ENCODE results near the gene GALNT9. TPM values are rescaled to one million over a fixed set of nuclear protein-coding genes. Genes with fewer than 3 reads are reported as not detected.
"Not testable (repeated sequence)": the region's sequence is repeated elsewhere in the genome, so short reads cannot be mapped to it uniquely, and the experiment has no call there.

Gene GALNT9
- polyA plus RNA-seq, 1 of the 3 experiments (the other 2 are of a cell fraction) = not detected

DNA sequence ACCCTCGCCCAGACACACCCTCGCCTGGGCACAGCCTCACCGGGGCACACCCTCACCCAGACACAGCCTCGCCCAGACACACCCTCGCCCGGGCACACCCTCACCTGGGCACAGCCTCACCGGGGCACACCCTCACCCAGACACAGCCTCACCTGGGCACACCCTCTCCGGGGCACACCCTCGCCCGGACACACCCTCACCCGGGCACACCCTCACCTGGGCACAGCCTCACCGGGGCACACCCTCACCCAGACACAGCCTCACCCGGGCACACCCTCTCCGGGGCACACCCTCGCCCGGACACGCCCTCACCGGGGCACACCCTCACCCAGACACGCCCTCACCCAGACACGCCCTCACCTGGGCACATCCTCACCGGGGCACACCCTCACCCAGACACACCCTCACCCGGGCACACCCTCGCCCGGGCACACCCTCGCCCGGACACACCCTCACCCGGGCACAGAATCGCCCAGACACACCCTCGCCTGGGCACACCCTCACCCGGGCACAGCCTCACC lies 25.5 kb downstream of the GALNT9 start:
- H3K27ac ChIP-seq (ENCODE audit: low read depth in 2 of 2, low read length in 1 of 2); H2AFZ ChIP-seq (ENCODE audit: low read depth); H3K36me3 ChIP-seq (replicated peaks in 1 of 2; ENCODE audit: control insufficient read depth in 1 of 2, insufficient read depth in 2 of 2, low read length in 1 of 2); H3F3A ChIP-seq (replicated peaks; ENCODE audit: insufficient read depth); H3K79me2 ChIP-seq (ENCODE audit: insufficient read depth); H4K20me1 ChIP-seq (ENCODE audit: insufficient read depth); H3K9ac ChIP-seq; DNase-seq; POLR2A ChIA-PET; CTCF ChIA-PET; H3K9me3 ChIP-seq; H3K4me3 ChIP-seq (ENCODE audit: low read depth in 2 of 2, low read length in 1 of 2); H3K4me2 ChIP-seq; H3K9me2 ChIP-seq; H3K4me1 ChIP-seq (ENCODE audit: control insufficient read depth in 1 of 2, insufficient read depth in 2 of 2, low read depth in 1 of 2, low read length in 1 of 2): not testable (repeated sequence)
- WGBS (ENCODE audit: low lambda C conversion rate) = no CpG with 5 or more reads among the region's 30 CpGs
- H3K27me3 ChIP-seq (ENCODE audit: insufficient read depth) = peaks cover 53% of the 10 kb centered on the region

DNA sequence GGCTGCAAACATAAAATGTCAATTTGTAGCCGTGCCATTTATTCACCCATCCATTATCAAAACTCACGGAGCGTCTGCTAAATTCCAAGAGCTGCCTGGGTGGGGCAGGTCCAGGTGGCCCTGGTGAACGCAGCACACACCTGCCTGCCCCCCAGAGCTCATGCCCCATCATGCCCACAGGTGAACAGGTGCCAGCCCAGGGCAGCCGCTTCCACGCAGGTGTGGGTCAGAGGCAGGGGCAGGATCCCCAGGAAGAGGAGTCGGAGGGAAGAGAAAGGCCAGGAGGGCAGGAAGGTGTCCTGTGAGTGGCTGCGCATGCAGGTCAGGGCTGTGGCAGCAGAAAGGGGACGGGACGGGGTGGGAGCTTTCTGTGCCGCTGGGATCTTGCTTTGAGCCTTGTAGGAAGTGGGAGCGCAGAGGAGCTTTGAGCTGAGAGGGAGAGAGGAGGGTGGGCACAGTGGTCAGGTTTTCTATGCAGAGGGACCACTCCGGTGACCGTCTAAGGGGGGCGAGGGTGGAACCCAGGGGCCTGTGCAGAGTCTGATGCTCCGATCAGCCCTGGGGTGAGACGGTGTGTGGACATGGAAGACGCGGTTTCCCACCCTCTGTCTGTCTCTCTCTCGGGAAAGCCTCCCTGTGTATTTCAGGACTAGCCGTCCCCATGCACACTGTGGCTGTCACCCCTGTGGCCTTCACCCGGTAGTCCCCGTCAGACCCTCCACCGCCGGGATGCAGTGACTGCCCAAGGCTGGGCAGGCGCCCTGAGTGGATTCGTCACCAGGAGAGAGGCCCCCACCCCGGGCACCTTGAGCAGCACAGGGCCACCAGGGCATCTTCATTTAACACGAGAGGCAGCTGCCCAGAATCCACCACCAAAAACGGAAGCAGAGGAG lies 26.7 kb downstream of the GALNT9 start:
- Histone ChIP-seq H3K4me2 (no peak overlapping the region), H3K9me2 (no peaks in the 10 kb centered on the region), H3F3A (replicated peaks; ENCODE audit: insufficient read depth) (no peaks in the 10 kb centered on the region), H3K27ac (ENCODE audit: low read depth in 2 of 2, low read length in 1 of 2) (no peak overlapping the region), H3K79me2 (ENCODE audit: insufficient read depth) (no peaks in the 10 kb centered on the region), H3K9ac (no peak overlapping the region), H3K9me3 (no peaks in the 10 kb centered on the region), H2AFZ (ENCODE audit: low read depth) (no peak overlapping the region), H3K36me3 (replicated peaks in 1 of 2; ENCODE audit: control insufficient read depth in 1 of 2, insufficient read depth in 2 of 2, low read length in 1 of 2) (no peaks in the 10 kb centered on the region), H3K27me3 (ENCODE audit: insufficient read depth) (peaks cover 43% of the 10 kb centered on the region), H3K4me1 (ENCODE audit: control insufficient read depth in 1 of 2, insufficient read depth in 2 of 2, low read depth in 1 of 2, low read length in 1 of 2) (no peaks in the 10 kb centered on the region), H4K20me1 (ENCODE audit: insufficient read depth) (no peaks in the 10 kb centered on the region), H3K4me3 (ENCODE audit: low read depth in 2 of 2, low read length in 1 of 2) (no peak overlapping the region)
- CTCF ChIA-PET = no interaction called here
- POLR2A ChIA-PET = no interaction called here
- no peak for DNase-seq
- WGBS (ENCODE audit: low lambda C conversion rate) = 9% methylated on average over 24 of the region's 30 CpGs
- TF ChIP-seq, protein P1, sequence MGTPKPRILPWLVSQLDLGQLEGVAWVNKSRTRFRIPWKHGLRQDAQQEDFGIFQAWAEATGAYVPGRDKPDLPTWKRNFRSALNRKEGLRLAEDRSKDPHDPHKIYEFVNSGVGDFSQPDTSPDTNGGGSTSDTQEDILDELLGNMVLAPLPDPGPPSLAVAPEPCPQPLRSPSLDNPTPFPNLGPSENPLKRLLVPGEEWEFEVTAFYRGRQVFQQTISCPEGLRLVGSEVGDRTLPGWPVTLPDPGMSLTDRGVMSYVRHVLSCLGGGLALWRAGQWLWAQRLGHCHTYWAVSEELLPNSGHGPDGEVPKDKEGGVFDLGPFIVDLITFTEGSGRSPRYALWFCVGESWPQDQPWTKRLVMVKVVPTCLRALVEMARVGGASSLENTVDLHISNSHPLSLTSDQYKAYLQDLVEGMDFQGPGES (IDR thresholded peaks at IDR 0.05; ENCODE audit: low read depth, low read length) = no peak
- TF ChIP-seq FOSL2 (IDR thresholded peaks at IDR 0.05; ENCODE audit: borderline replicate concordance, low read depth) = no peak
- TF ChIP-seq, protein P2, sequence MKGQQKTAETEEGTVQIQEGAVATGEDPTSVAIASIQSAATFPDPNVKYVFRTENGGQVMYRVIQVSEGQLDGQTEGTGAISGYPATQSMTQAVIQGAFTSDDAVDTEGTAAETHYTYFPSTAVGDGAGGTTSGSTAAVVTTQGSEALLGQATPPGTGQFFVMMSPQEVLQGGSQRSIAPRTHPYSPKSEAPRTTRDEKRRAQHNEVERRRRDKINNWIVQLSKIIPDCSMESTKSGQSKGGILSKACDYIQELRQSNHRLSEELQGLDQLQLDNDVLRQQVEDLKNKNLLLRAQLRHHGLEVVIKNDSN (IDR thresholded peaks at IDR 0.05; ENCODE audit: borderline replicate concordance, low read depth) = no peak
- TF ChIP-seq SMC3 (IDR thresholded peaks at IDR 0.05; ENCODE audit: low read depth, low read length) = no peak
- TF ChIP-seq, protein P3, sequence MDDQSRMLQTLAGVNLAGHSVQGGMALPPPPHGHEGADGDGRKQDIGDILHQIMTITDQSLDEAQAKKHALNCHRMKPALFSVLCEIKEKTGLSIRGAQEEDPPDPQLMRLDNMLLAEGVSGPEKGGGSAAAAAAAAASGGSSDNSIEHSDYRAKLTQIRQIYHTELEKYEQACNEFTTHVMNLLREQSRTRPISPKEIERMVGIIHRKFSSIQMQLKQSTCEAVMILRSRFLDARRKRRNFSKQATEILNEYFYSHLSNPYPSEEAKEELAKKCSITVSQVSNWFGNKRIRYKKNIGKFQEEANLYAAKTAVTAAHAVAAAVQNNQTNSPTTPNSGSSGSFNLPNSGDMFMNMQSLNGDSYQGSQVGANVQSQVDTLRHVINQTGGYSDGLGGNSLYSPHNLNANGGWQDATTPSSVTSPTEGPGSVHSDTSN (IDR thresholded peaks at IDR 0.05) = no peak
- TF ChIP-seq POLR2AphosphoS5 (IDR thresholded peaks at IDR 0.05; ENCODE audit: low read depth, low read length) = no peak
- TF ChIP-seq SIN3A (IDR thresholded peaks at IDR 0.05; ENCODE audit: borderline replicate concordance, low read depth, low read length) = no peak
- TF ChIP-seq JUND (IDR thresholded peaks at IDR 0.05) = no peak
- TF ChIP-seq MEF2A (IDR thresholded peaks at IDR 0.05; ENCODE audit: borderline replicate concordance, low read depth) = no peak
- no peak for TF ChIP-seq GATA2 (CRISPR knock-in tag; IDR thresholded peaks at IDR 0.05)
- no peak for TF ChIP-seq RAD21 (IDR thresholded peaks at IDR 0.05; ENCODE audit: low read length)
- no peak for TF ChIP-seq EZH2phosphoT487 (IDR thresholded peaks at IDR 0.05; ENCODE audit: borderline replicate concordance, low read depth)
- TF ChIP-seq RFX5 (IDR thresholded peaks at IDR 0.05; ENCODE audit: low read length) = no peak
- no peak for TF ChIP-seq ELF1 (IDR thresholded peaks at IDR 0.05)
- TF ChIP-seq, protein P4, sequence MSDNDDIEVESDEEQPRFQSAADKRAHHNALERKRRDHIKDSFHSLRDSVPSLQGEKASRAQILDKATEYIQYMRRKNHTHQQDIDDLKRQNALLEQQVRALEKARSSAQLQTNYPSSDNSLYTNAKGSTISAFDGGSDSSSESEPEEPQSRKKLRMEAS (IDR thresholded peaks at IDR 0.05; ENCODE audit: low read depth) = no peak
- TF ChIP-seq, protein P5, sequence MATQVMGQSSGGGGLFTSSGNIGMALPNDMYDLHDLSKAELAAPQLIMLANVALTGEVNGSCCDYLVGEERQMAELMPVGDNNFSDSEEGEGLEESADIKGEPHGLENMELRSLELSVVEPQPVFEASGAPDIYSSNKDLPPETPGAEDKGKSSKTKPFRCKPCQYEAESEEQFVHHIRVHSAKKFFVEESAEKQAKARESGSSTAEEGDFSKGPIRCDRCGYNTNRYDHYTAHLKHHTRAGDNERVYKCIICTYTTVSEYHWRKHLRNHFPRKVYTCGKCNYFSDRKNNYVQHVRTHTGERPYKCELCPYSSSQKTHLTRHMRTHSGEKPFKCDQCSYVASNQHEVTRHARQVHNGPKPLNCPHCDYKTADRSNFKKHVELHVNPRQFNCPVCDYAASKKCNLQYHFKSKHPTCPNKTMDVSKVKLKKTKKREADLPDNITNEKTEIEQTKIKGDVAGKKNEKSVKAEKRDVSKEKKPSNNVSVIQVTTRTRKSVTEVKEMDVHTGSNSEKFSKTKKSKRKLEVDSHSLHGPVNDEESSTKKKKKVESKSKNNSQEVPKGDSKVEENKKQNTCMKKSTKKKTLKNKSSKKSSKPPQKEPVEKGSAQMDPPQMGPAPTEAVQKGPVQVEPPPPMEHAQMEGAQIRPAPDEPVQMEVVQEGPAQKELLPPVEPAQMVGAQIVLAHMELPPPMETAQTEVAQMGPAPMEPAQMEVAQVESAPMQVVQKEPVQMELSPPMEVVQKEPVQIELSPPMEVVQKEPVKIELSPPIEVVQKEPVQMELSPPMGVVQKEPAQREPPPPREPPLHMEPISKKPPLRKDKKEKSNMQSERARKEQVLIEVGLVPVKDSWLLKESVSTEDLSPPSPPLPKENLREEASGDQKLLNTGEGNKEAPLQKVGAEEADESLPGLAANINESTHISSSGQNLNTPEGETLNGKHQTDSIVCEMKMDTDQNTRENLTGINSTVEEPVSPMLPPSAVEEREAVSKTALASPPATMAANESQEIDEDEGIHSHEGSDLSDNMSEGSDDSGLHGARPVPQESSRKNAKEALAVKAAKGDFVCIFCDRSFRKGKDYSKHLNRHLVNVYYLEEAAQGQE (IDR thresholded peaks at IDR 0.05; ENCODE audit: low read depth, low read length) = no peak
- TF ChIP-seq TCF12 (IDR thresholded peaks at IDR 0.05) = no peak
- no peak for TF ChIP-seq MXI1 (IDR thresholded peaks at IDR 0.05; ENCODE audit: low read depth, low read length)
- no peak for TF ChIP-seq FOXM1 (IDR thresholded peaks at IDR 0.05; ENCODE audit: low read depth)

Data from SK-N-SH (cell line).